Activated CD4-positive, alpha-beta T cell treated with anti-CD3 and anti-CD28 coated beads for 36 hours (primary cell): ENCODE measurements around the gene SOCS4. TPM values are rescaled to one million over a fixed set of nuclear protein-coding genes. Genes with fewer than 3 reads are reported as not detected.

Experiments
- total RNA-seq, 2 experiments: library from RNA; stranded (reverse); gene quantifications; one replicate each; pipeline ENCODE4 v1.2.3, GENCODE V29; 2021

The SOCS4 gene
- total RNA-seq, 2 experiments from 2014 or later, result 18.4 to 21.3 TPM

Other genes with a start within 250 kb of the SOCS4 start
- gene GCH1, start 124.4 kb upstream of the SOCS4 start, total RNA-seq, result 10 to 100 TPM; 28.1 to 36.4 TPM
- gene WDHD1, start 137 bp upstream of the SOCS4 start, total RNA-seq, result 10 to 100 TPM; 64.4 to 71.1 TPM
- gene MAPK1IP1L, start 24.4 kb downstream of the SOCS4 start, total RNA-seq, result 100 to 1,000 TPM in 1 of 2 experiments, 10 to 100 TPM in 1; 98.6 to 180 TPM
- gene LGALS3, start 102.0 kb downstream of the SOCS4 start, total RNA-seq, result 1 to 10 TPM; 6.5 to 7.8 TPM
- 100 to 1,000 TPM in 1 of 2 experiments, 10 to 100 TPM in 1; 97.4 to 100 TPM for gene DLGAP5, start 164.3 kb downstream of the SOCS4 start, total RNA-seq
- 10 to 100 TPM; 18.5 to 18.9 TPM for gene FBXO34, start 244.2 kb downstream of the SOCS4 start, total RNA-seq